Neural crest cell (in vitro differentiated cells): ENCODE data around the gene MCC. TPM values are rescaled to one million over a fixed set of nuclear protein-coding genes. Genes with fewer than 3 reads are reported as not detected.

Source experiments
- DNase-seq: peaks from one replicate; pipeline ENCODE4 v3.0.0; 2021; ENCODE audit warnings: low read depth, mixed read lengths, low spot score
- H3K27ac Mint-ChIP-seq: one replicate; pipeline ENCODE4 v1.8.0; 2021; ENCODE audit warnings: mild to moderate bottlenecking, mixed read lengths; ENCODE audit not compliant: unreplicated experiment
- H3K27me3 Mint-ChIP-seq: 2 replicates; pipeline ENCODE4 v1.8.0; 2021; ENCODE audit warnings: low read depth, mild to moderate bottlenecking, mixed read lengths
- H3K36me3 Mint-ChIP-seq: 2 replicates; pipeline ENCODE4 v1.8.0; 2021; ENCODE audit warnings: low read depth, mild to moderate bottlenecking, mixed read lengths
- H3K4me1 Mint-ChIP-seq: 2 replicates; pipeline ENCODE4 v1.8.0; 2021; ENCODE audit warnings: mixed read lengths
- H3K4me3 Mint-ChIP-seq: one replicate; pipeline ENCODE4 v1.8.0; 2021; ENCODE audit warnings: mild to moderate bottlenecking, mixed read lengths
- H3K9me3 Mint-ChIP-seq: 2 replicates; pipeline ENCODE4 v1.8.0; 2021; ENCODE audit warnings: mixed read lengths
- total RNA-seq: library from RNA; stranded (reverse); gene quantifications from 2 replicates; pipeline ENCODE4 v1.2.1, GENCODE V29; 2021
- TF ChIP-seq, protein P1 (sequence below): fragments of 200-600 bp; sonication (generic); conservative IDR thresholded peaks from 2 replicates; pipeline ENCODE4 v1.5.0; 2021; ENCODE audit warnings: antibody characterized with exemption, mild to moderate bottlenecking

The MCC gene
- total RNA-seq, 1 donor from 2014 or later = 10.8 TPM

DNA sequence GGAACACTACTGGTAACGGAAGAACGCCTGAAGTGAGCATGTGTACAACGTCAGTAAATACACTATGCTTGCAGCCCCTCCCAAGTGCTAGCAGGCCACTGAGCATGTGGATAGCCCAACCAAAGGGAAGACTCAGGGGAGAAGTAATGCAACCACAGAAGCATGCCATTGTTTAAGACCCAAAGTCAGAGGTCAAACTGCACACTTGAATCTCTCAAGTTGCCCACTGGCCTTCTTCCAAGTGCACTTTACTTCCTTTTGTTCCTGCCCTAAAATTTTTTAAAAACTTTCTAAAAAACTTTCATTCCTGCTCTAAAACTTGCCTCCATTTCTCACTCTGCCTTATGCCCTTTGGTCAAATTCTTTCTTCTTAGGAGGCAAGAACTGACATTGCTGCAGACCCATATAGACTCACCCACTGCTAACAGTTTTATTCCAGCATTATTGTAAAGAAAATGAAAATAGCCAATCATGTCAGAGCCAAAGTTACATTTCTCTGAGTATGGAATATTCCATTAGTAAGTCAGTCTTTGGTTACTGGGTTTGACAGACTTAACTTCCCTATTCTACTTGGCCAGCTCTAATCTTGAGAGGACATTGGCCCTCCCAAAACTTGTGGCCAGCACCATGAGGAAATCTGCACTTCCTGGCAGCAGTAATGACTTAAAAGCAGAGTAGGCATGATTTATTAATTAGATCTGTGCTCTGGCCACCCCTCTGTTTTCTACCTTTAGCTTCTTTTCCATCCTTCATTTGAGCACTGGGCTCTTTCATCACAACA is 130.4 kb downstream of the MCC start:
- Mint-ChIP-seq H3K27ac (no peak overlapping the region), H3K9me3 (no peaks in the 10 kb centered on the region), H3K36me3 (no peaks in the 10 kb centered on the region)

DNA sequence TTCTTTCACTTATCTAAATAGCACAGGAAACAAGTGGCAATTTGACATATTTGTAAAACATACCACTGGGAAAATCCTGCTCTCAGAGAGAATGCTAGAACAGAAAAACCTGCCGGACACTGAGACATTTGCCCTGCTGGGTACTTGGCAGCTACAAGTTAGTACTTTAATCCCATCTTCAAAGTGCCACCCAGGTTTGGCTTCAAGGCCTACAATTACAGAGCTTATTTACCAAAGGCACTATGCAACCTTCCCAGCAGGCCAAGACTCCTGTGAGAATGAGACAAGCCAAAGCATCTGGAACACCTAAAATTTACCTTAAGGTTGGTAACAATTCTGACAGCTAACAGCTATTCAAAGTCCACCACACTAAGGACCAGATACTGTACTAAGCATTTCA is 131.8 kb downstream of the MCC start:
- TF ChIP-seq, protein P1, sequence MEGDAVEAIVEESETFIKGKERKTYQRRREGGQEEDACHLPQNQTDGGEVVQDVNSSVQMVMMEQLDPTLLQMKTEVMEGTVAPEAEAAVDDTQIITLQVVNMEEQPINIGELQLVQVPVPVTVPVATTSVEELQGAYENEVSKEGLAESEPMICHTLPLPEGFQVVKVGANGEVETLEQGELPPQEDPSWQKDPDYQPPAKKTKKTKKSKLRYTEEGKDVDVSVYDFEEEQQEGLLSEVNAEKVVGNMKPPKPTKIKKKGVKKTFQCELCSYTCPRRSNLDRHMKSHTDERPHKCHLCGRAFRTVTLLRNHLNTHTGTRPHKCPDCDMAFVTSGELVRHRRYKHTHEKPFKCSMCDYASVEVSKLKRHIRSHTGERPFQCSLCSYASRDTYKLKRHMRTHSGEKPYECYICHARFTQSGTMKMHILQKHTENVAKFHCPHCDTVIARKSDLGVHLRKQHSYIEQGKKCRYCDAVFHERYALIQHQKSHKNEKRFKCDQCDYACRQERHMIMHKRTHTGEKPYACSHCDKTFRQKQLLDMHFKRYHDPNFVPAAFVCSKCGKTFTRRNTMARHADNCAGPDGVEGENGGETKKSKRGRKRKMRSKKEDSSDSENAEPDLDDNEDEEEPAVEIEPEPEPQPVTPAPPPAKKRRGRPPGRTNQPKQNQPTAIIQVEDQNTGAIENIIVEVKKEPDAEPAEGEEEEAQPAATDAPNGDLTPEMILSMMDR = no peak
- no peaks in the 10 kb centered on the region for H3K36me3 Mint-ChIP-seq
- peak overlapping the region; percentile 12 for H3K27ac Mint-ChIP-seq
- H3K4me1 Mint-ChIP-seq = peaks cover 5% of the 10 kb centered on the region
- H3K27me3 Mint-ChIP-seq = no peaks in the 10 kb centered on the region
- H3K9me3 Mint-ChIP-seq = no peaks in the 10 kb centered on the region
- no peak for DNase-seq
- no peak overlapping the region for H3K4me3 Mint-ChIP-seq

More for the DNA sequence above, 130.4 kb downstream of the MCC start:
- Mint-ChIP-seq H3K27me3 (no peaks in the 10 kb centered on the region), H3K4me1 (peaks cover 5% of the 10 kb centered on the region), H3K4me3 (no peak overlapping the region)
- no peak for DNase-seq
- TF ChIP-seq, protein P1 = no peak

DNA sequence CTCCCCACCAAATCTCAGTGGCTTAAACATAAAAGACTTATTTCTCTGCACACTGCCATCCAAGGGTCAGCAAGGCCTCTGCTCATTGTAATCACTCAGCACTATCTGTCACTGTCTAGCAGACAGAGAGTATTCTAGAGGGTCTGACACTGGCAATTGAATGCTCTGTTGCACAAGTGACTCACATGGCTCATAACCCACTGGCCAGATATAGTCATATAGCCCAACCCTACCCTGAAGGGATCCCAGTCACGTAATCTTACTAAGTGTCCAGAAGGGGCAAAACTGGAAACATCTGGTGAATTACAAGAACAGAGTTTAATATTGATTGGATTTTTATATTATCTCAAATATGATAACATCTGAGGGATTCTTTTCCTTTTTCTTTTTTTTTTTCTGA is 134.2 kb downstream of the MCC start:
- Mint-ChIP-seq H3K4me3 (no peak overlapping the region), H3K9me3 (peaks cover 3% of the 10 kb centered on the region), H3K27ac (peak overlapping the region; percentile 31), H3K4me1 (peaks cover 5% of the 10 kb centered on the region), H3K27me3 (no peaks in the 10 kb centered on the region), H3K36me3 (peaks cover 2% of the 10 kb centered on the region)
- TF ChIP-seq, protein P1 = no peak
- no peak for DNase-seq

DNA sequence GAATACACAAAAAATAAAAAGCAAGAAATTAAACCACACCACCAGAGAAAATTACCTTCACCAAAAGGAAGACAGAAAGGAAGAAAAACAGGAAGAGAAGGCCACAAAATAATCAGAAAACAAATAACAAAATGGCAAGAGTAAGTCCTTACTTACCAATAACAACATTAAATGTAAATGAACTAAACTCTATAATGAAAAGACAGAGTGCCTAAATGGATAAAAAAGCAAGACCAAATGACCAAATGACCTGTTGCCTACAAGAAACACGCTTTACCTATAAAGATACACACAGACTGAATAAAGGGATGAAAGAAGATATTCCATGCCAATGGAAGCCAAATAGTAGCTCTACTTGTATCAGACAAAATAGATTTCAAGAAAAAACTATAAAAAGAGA is 140.7 kb downstream of the MCC start:
- H3K4me1 Mint-ChIP-seq = peaks cover 5% of the 10 kb centered on the region
- H3K36me3 Mint-ChIP-seq = peaks cover 4% of the 10 kb centered on the region
- DNase-seq = no peak
- H3K27me3 Mint-ChIP-seq = no peaks in the 10 kb centered on the region
- no peak overlapping the region for H3K27ac Mint-ChIP-seq
- no peak overlapping the region for H3K4me3 Mint-ChIP-seq
- peaks cover 11% of the 10 kb centered on the region for H3K9me3 Mint-ChIP-seq
- TF ChIP-seq, protein P1 = no peak

GRCh38 chr5:113344973-113345940 is 143.0 kb downstream of the MCC start:
- no peak overlapping the region for H3K4me3 Mint-ChIP-seq
- peak overlapping the region; percentile 30 for H3K27ac Mint-ChIP-seq
- peaks cover 5% of the 10 kb centered on the region for H3K4me1 Mint-ChIP-seq
- peaks cover 11% of the 10 kb centered on the region for H3K9me3 Mint-ChIP-seq
- H3K36me3 Mint-ChIP-seq = peaks cover 4% of the 10 kb centered on the region
- no peak for DNase-seq
- H3K27me3 Mint-ChIP-seq = no peaks in the 10 kb centered on the region
- TF ChIP-seq, protein P1 = no peak
